GM06990 (cell line): ENCODE data around the gene GID4.

Source experiments
- DNase-seq: peaks from one replicate; pipeline ENCODE4 v3.0.0-alpha.2; 2011; ENCODE audit not compliant: insufficient read length; ENCODE audit errors: extremely low read depth
- H3K27me3 ChIP-seq: replicated peaks from 2 replicates; pipeline ENCODE4 v1.6.0; 2011; ENCODE audit warnings: low read length; ENCODE audit not compliant: control insufficient read depth, insufficient read depth
- H3K36me3 ChIP-seq: 2 replicates; pipeline ENCODE4 v1.5.1; 2011; ENCODE audit warnings: low read length; ENCODE audit not compliant: control insufficient read depth, insufficient read depth
- H3K4me3 ChIP-seq: replicated peaks from 2 replicates; pipeline ENCODE4 v1.5.1; 2011; ENCODE audit warnings: low read depth, mild to moderate bottlenecking, control low read depth, low read length
- TF ChIP-seq, protein P1 (sequence below): IDR thresholded peaks from 2 replicates; pipeline ENCODE4 v1.5.1; 2011; ENCODE audit warnings: low read length, control low read depth, mild to moderate bottlenecking, inconsistent platforms; ENCODE audit not compliant: insufficient read depth, poor library complexity, severe bottlenecking

The GID4 gene

DNA sequence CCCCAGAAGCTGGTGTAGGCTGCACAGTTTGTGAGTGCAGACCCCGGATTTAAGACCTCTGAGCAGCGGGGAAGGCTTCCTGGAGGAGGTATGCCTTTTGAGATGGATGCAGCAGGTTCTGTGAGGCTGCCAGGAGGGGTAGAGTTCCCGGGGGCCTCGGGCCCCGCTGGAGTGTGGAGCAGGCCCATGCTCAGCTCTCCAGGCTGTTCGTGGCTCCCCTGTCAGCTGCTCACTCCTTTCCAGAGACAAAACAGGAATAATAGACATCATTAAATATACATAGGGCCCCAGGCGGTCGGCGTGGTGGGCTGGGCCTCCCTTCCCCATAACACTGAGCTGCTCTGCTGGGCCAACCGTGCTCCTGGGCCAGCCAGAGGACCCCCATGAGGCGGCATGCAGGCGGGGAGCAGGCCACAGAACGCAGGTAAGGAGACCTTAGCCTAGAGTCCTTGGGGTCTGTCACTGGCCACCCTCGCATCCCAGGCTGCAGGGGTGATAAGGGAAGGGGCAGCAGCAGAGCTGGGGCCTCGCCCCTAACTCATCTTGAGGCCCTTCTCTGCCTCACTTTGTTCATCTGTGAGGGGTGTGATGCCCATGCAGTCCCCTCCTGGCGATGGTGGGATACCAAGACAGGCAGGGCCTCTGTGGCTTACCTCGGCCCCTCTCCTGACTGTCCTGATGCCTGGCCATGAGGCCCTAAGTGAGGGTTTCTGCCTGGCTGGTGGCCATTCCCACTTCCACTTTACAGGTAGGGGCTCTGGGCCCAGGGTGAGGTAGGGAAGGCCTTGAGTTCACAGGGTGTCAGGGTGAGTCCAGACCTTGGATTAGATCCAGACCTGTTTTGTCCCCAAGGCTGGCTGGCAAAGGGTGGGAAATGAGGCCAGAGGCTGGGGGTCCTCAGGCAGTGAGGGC lies 69.4 kb downstream of the GID4 start, which contains the start of gene MYO15A:
Gene MYO15A, plus strand, starts transcription at position 356 of the 912 bp plus-strand sequence. CDS start 10,045 bp downstream, outside the sequence.
- Histone ChIP-seq H3K27me3 (no peaks in the 10 kb centered on the region), H3K36me3 (peaks cover 13% of the 10 kb centered on the region), H3K4me3 (no peak within 1 kb of the TSS)
- TF ChIP-seq, protein P1, sequence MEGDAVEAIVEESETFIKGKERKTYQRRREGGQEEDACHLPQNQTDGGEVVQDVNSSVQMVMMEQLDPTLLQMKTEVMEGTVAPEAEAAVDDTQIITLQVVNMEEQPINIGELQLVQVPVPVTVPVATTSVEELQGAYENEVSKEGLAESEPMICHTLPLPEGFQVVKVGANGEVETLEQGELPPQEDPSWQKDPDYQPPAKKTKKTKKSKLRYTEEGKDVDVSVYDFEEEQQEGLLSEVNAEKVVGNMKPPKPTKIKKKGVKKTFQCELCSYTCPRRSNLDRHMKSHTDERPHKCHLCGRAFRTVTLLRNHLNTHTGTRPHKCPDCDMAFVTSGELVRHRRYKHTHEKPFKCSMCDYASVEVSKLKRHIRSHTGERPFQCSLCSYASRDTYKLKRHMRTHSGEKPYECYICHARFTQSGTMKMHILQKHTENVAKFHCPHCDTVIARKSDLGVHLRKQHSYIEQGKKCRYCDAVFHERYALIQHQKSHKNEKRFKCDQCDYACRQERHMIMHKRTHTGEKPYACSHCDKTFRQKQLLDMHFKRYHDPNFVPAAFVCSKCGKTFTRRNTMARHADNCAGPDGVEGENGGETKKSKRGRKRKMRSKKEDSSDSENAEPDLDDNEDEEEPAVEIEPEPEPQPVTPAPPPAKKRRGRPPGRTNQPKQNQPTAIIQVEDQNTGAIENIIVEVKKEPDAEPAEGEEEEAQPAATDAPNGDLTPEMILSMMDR, result no peak
- DNase-seq, result no peak

GRCh38 chr17:18109935-18110485 lies 70.8 kb downstream of the GID4 start:
- no peak overlapping the region for H3K4me3 ChIP-seq
- peaks cover 11% of the 10 kb centered on the region for H3K36me3 ChIP-seq
- no peak for DNase-seq
- TF ChIP-seq, protein P1, result no peak
- H3K27me3 ChIP-seq, result no peaks in the 10 kb centered on the region

- TF ChIP-seq, protein P1, result no peak
- peaks cover 8% of the 10 kb centered on the region for H3K36me3 ChIP-seq
- H3K27me3 ChIP-seq, result no peaks in the 10 kb centered on the region
- DNase-seq, result no peak
- H3K4me3 ChIP-seq, result no peak overlapping the region
These were observed 71.5 kb downstream of the GID4 start for GRCh38 chr17:18110636-18111145.

GRCh38 chr17:18111330-18111971 lies 72.2 kb downstream of the GID4 start:
- H3K27me3 ChIP-seq, result no peaks in the 10 kb centered on the region
- no peak for DNase-seq
- no peak overlapping the region for H3K4me3 ChIP-seq
- H3K36me3 ChIP-seq, result peaks cover 2% of the 10 kb centered on the region; the same call in 1 of the 2 replicates
- TF ChIP-seq, protein P1, result no peak

DNA sequence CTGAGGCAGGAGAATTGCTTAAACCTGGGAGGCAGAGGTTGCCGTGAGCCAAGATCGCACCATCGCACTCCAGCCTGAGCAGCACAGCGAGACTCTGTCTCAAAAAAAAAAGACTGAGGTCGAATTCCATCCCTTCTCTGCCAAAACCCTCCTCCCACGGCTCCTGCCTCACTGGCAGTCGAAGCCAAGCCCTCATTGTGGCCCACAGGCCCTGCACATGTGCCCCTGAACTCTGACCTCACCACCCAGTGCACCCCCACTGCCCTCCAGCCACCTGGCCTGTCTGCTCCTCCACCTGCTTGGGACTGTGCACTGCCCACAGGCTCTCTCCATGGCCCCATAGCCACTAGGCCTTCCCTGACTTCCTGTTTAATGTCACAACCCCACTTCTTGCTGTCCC lies 76.3 kb downstream of the GID4 start:
- no peaks in the 10 kb centered on the region; the same call in 1 of the 2 replicates for H3K27me3 ChIP-seq
- H3K36me3 ChIP-seq, result no peaks in the 10 kb centered on the region
- no peak for DNase-seq
- H3K4me3 ChIP-seq, result no peak overlapping the region
- TF ChIP-seq, protein P1, result no peak
